Pulmonary artery endothelial cell (primary cell): ENCODE measurements around the gene ATXN1. TPM values are rescaled to one million over a fixed set of nuclear protein-coding genes. Genes with fewer than 3 reads are reported as not detected.

ENCODE experiments used
- DNase-seq: peaks from one replicate; pipeline ENCODE4 v3.0.0-alpha.2; 2011; ENCODE audit warnings: low read depth, low spot score
- total RNA-seq: library from RNA; depleted of rRNA; stranded (reverse); fragments of >200 nt; gene quantifications from 2 replicates; pipeline ENCODE4 v1.2.3, GENCODE V29; 2014

ATXN1 gene
- total RNA-seq, 1 donor from 2014 or later = 14.2 TPM

GRCh38 chr6:16762550-16763477, 1.6 kb upstream of the ATXN1 start:
- no peak for DNase-seq

DNA sequence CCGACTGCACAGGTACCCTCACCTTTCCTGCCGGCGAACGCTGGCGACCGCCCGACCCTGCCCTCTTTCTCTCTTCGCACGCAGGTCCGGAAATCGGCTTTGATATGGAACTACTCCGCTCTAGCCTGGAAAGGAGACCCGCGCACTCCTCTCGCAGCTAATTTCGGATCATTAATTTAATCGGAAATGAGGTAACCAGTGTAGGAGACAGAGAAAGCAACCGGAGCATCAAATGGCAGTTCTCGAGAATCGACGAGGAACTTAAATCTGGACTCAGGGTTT, 949 bp upstream of the ATXN1 start:
- no peak for DNase-seq

DNA sequence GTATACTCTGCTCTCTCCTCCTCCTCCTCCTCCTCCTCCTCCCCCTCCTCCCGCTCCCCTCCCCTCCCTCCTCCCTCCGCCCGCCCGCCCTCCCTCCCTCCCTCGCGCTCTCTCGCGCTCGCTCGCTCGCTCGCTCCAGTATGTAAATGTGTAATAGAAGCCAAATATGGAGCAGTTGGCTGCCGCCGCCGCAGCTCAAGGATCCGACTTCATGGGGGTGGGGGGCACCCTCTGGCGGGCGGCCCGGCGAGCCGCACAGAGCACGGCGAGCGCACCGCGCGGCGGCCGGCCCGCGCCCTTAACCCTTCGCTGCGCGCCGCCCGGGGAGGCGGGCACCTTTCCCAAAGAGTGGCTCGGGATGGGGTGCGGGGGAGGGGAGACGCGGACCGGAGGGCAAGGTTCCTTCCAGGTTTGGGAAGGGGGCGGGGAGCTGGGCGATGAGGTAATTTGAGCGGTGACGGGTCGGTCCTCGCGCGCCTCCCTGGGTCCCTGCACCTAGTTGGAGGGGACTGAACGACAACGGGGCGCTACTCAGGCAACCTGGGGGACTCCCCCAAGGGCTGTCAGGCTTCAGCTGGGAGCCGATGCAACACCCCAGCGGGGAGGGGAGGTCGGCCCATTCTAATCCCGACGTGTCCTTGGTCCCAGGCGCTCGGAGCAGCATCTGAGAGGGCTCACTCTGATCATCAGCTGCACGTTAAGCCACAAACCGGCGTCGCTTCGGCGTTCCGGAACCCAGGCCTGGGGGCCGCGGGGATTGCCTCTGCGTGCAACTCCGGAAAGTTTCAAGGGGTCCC, 409 bp upstream of the ATXN1 start:
- DNase-seq = no peak

- DNase-seq = no peak
These were observed 1.4 kb downstream of the ATXN1 start for GRCh38 chr6:16759646-16760515.

GRCh38 chr6:16759181-16759645, 2.0 kb downstream of the ATXN1 start:
- no peak for DNase-seq

DNA sequence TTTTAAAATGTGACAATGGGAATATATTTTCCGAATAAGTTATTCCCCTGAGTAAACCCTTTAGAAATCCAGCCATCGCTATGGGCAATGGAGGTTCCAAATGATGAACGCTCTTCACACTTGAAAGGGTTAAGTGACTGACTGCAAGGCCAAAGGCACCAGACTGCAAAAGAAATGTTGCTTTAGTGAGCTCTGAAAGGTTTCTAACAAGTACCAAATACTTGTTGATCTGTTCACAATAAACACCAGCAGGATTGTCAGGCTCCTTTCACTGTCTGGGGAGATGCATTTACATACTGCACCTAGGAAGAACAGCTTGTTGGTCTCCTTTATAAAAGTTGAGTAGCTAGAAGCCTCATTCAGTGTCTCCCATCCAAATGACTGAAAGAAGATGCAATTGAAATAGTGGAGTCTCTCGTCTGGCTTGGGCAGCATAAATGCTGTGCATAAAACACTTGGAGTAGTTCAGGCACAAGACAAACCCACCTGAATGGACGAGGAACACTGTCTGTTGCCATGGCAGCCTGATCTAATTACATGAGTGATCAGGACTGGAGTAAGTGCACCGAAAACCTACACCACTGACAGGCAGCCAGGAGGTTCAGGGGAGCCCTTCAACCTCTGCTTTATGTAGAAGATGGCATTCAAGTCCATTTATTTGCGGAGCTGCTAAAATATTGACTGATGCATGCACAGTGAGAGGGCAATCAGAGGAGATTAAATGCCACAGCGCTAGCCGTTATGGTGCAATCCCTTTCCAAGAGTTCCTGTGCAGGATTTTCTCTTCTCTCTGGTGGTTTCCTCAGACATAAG, 2.9 kb downstream of the ATXN1 start:
- DNase-seq = no peak

GRCh38 chr6:16757332-16757731, 3.9 kb downstream of the ATXN1 start:
- no peak for DNase-seq

GRCh38 chr6:16756660-16757255, 4.5 kb downstream of the ATXN1 start:
- no peak for DNase-seq

GRCh38 chr6:16755544-16755943, 5.7 kb downstream of the ATXN1 start:
- DNase-seq = no peak

DNA sequence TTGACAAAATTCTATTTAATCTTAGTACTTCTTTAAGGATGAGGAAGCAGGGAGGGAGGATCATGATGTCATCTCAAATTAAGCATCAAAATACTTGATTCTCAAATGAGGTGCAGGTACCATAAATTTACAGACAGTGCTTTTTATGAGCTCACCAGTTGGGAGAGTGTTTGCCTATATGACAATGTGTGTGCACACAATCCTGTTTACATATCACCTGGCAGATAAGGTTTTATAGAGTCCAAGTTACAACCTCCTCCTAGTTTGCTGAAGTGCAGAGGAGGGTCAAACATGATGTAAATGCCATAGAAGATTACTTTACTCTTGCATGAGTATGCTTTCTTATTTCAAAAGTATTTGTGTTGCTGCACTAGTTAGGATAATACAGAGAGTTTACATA, 6.4 kb downstream of the ATXN1 start:
- no peak for DNase-seq

DNA sequence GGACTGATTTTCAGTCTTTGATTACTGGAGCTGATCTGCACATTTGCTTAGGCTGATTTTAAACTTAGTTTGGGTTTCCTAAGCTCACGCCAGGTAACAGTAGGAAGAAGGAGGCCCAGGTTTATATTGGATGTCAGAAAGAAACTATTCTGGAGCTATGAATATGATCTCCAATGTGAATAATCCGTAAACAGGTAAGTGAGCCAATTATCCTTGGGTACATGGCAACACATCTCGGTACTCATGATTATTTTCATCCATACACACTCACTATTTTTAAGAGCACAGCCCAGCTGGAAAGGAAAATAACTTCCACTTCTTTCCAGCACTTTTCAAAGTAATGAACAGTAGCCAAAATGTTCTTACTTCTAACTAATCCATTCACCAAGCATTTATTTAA, 7.0 kb downstream of the ATXN1 start:
- DNase-seq = no peak

- no peak for DNase-seq
These were observed 7.9 kb downstream of the ATXN1 start for GRCh38 chr6:16753341-16753740.

- peak; percentile 78 for DNase-seq
These were observed 8.9 kb downstream of the ATXN1 start for GRCh38 chr6:16752206-16752866.

DNA sequence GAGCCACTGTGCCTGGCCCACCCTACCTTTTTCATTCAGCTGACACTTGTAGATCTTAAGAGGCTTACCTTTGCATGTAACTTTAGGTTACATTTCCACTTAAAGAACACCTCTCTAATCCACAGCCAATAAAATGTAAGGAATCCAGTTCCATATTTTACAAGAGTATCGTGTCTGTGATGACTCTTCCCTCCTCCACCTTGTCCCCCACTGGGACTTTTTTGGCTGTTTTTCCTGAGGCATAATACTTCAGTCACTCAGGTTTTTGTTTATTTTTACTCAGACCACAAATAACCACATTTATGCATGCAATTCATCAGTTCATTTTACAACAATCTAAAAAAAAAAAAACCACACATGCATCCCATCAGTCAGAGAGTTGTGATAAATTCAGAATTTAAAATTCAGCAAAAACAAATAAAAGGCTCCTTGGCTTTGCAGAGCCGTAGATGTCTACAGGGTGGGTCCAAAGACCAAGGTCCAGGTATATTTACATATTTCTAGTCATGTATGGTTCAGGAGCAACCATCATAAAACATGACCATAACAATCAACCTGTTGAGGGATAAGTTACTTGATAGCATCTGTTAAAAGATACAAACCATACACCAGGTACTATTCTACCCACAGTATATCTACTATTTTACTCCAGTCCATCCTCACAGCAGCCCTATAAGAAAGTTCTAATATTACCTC, 9.9 kb downstream of the ATXN1 start:
- DNase-seq = no peak

DNA sequence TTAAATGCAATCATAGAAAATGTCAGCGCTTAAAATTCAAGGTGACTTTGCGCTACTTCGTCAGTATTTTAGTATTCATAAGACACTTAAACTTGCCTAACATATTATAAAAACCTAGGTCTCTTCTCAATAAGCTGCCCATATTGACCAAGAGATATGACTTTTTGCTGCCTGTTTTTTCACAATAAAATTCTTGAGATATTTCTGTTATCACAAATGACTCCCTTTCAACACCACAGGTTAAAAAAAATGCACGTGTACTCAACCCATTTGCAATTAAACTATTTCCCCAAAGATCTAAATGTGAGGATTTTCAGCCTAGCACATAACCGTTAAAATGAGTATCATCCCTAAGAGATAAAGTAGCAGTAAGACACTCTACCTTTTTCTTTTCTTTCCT, 10.7 kb downstream of the ATXN1 start:
- no peak for DNase-seq

DNA sequence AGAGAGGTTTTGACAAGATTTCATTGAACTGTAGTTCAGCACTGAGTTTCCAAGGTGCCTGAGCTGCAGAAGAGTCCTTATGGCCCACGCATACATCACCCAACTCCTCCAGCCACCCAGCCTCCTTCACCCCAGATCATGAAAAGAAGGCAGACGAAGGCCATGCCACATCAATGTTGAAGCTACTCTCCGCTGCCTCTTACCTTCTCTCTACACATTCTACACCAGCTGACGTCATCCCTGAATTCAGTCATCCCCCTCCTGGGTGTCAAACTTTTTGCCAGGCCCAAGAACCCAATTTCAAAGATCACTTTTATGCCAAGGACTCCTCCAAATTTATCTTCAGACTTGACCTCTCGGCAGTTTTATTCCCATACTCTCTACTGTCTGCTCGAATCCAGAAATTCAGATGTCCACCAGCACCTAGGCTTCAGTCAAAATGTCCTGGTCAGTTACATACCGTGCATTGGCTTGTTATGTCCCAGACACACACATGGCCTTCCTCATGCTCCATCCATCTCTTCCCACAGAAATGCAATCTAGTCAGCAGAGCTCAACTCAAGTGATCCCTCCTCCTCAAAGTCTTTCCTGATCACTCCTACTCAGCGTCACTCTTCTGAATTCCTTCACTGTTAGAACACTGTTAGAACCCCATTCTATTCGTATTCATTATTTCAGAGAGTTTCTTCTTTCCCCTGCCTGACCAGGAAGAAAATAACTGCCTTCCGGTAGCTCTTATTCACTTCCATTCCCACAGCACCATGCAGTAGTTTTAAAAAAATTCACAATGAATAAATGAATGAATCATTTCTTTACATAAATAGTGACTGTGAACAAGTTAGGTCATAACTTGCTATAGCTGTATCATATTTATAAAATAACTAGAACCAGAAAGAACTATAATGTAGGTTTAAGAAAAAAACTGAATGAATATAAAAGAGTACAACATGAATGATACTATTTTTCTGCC, 11.5 kb downstream of the ATXN1 start:
- no peak for DNase-seq

GRCh38 chr6:16748025-16748319, 13.3 kb downstream of the ATXN1 start:
- DNase-seq = no peak
